SH-SY5Y (cell line): ENCODE measurements around the gene CDS1.

ENCODE experiments used
- GATA2 ChIP-seq: IDR thresholded peaks from 2 replicates; pipeline ENCODE4 v1.6.1; 2011; ENCODE audit warnings: mild to moderate bottlenecking, low read depth, low read length
- GATA3 ChIP-seq: IDR thresholded peaks from 2 replicates; pipeline ENCODE4 v1.6.1; 2011; ENCODE audit warnings: low read depth, mild to moderate bottlenecking, low read length, moderate library complexity

- TF ChIP-seq GATA3 = no peak
- no peak for TF ChIP-seq GATA2
Measured at GRCh38 chr4:84623661-84624060, 40.7 kb downstream of the CDS1 start.
